SK-N-SH (cell line): ENCODE data around the gene HYAL1.

Source experiments
- CHD2 ChIP-seq: fragments of 150-350 bp; IDR thresholded peaks from 2 replicates; pipeline ENCODE4 v1.6.1; 2018; ENCODE audit warnings: low read length; ENCODE audit not compliant: partially characterized antibody
- CTCF ChIP-seq: fragments of 200-600 bp; sonication (generic); IDR thresholded peaks from 2 replicates; pipeline ENCODE4 v1.6.1; 2017; ENCODE audit warnings: antibody characterized with exemption, mild to moderate bottlenecking, moderate library complexity
- EP300 ChIP-seq, 2 experiments: IDR thresholded peaks; 2 replicates each; pipeline versions ENCODE4 v1.4.0 to v1.6.1; 2012; ENCODE audit warnings: borderline replicate concordance in 1 of 2, low read depth in 1 of 2, low read length in 1 of 2
- FOXJ3 ChIP-seq: sonication (generic); formaldehyde crosslinking; IDR thresholded peaks from 2 replicates; pipeline ENCODE4 v1.5.1; 2020; ENCODE audit warnings: mild to moderate bottlenecking, missing genetic modification reagents
- POLR2AphosphoS5 ChIP-seq: IDR thresholded peaks from 2 replicates; pipeline ENCODE4 v1.6.1; 2012; ENCODE audit warnings: low read depth, low read length
- RAD21 ChIP-seq: IDR thresholded peaks from 2 replicates; pipeline ENCODE4 v1.6.1; 2012; ENCODE audit warnings: mild to moderate bottlenecking, low read length
- REST ChIP-seq: IDR thresholded peaks from 2 replicates; pipeline ENCODE4 v1.6.1; 2012; ENCODE audit warnings: mild to moderate bottlenecking, low read depth, low read length, moderate library complexity
- SMC3 ChIP-seq: IDR thresholded peaks from 2 replicates; pipeline ENCODE4 v1.6.1; 2012; ENCODE audit warnings: low read depth, low read length, improper control_type of control experiment
- TAF1 ChIP-seq: IDR thresholded peaks from 2 replicates; pipeline ENCODE4 v1.6.1; 2012; ENCODE audit warnings: low read depth, mild to moderate bottlenecking, low read length, moderate library complexity, borderline replicate concordance
- TCF12 ChIP-seq: IDR thresholded peaks from 2 replicates; pipeline ENCODE4 v1.4.0; 2012

- TF ChIP-seq CHD2 (no peak), TCF12 (no peak), REST (no peak), SMC3 (no peak), CTCF (no peak), FOXJ3 (CRISPR knock-in tag) (no peak), RAD21 (no peak), TAF1 (no peak), POLR2AphosphoS5 (no peak), EP300 (IDR thresholded peaks at IDR 0.05; ENCODE audit: borderline replicate concordance in 1 of 2, low read depth in 1 of 2, low read length in 1 of 2) (no peak)
Observed at GRCh38 chr3:50258029-50258680, 45.2 kb downstream of the HYAL1 start.
